Measurements from ENCODE around the gene FBXL7. TPM values are rescaled to one million over a fixed set of nuclear protein-coding genes. Genes with fewer than 3 reads are reported as not detected.

Gene FBXL7
- total and polyA plus RNA-seq, 2 of the 8 experiments (the other 6 are each of a cell fraction or from before 2014, with no cell fraction given): 17.7 to 17.8 TPM

DNA sequence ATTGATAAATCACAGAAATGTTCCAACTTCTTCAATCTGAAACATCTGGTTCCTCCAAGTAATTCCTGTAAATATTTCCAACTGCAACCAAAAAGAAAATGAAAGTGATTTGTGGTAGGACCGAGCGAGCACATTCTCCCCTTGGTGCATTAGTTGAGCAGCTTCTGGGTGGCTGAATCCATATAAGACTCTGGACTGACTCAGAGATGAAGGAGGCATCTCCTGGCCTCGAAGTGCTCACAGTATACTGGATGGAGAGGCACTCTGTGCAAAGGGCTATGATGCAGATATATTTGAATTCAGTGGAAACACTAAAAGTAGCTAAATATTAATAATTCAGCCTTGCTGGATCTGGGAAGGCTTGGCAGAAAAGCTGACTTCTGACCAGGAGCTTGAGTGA lies 414.7 kb downstream of the FBXL7 start:
- WGBS, 2 experiments (ENCODE audit: extremely low coverage in 1 of 2, insufficient coverage in 1 of 2, insufficient read length in 1 of 2, insufficient replicate concordance in 2 of 2, low coverage in 1 of 2, low lambda C conversion rate in 2 of 2, missing lambda C conversion rate in 1 of 2): 93% methylated on average over 3 of the region's 3 CpGs; no CpG with 5 or more reads in 1 of the 2 experiments
- CTCF ChIA-PET (ENCODE audit: partially characterized antibody): no interaction called here

More for the DNA sequence above, 414.7 kb downstream of the FBXL7 start:
- Histone ChIP-seq H3K56ac (replicated peaks; ENCODE audit: insufficient read length, low read depth, low read length) (no peak overlapping the region), H3K4me2 (ENCODE audit: insufficient read depth in 1 of 2, low read depth in 2 of 2, low read length in 2 of 2) (no peak overlapping the region), H2AK5ac (ENCODE audit: low read depth, low read length) (no peak overlapping the region), H3K27ac (ENCODE audit: low read depth, low read length) (no peak overlapping the region), H3K4me3 (ENCODE audit: extremely low read depth in 1 of 4, insufficient read depth in 2 of 4, low read depth in 3 of 4, low read length in 4 of 4) (no peak overlapping the region), H3K27me3 (replicated peaks in 1 of 4; ENCODE audit: control insufficient read depth in 3 of 4, extremely low read depth in 1 of 4, insufficient read depth in 3 of 4, low read length in 3 of 4) (no peaks in the 10 kb centered on the region), H3K23ac (ENCODE audit: insufficient read length) (no peak overlapping the region), H4K8ac (ENCODE audit: extremely low read depth, insufficient read depth, low read length) (no peak overlapping the region), H4K20me1 (replicated peaks in 1 of 2; ENCODE audit: control insufficient read depth in 1 of 2, insufficient read depth in 2 of 2, low read length in 2 of 2) (no peaks in the 10 kb centered on the region), H3K4ac (replicated peaks; ENCODE audit: insufficient read length, low read depth, low read length) (no peak overlapping the region), H2BK20ac (ENCODE audit: low read length) (no peak overlapping the region), H2BK12ac (ENCODE audit: low read depth, low read length) (no peak overlapping the region), H3K9ac (replicated peaks in 1 of 4; ENCODE audit: extremely low read depth in 1 of 4, low read depth in 3 of 4, low read length in 3 of 4) (no peak overlapping the region), H2BK15ac (ENCODE audit: low read length) (no peak overlapping the region), H4K91ac (replicated peaks; ENCODE audit: insufficient read length, low read length) (no peak overlapping the region), H4K5ac (ENCODE audit: insufficient read length, low read depth, low read length) (no peak overlapping the region), H3K9me3 (ENCODE audit: insufficient read depth in 2 of 2, low read depth in 1 of 2, low read length in 1 of 2) (no peaks in the 10 kb centered on the region), H2BK120ac (replicated peaks; ENCODE audit: low read depth, low read length) (no peak overlapping the region), H3K4me1 (replicated peaks in 1 of 4; ENCODE audit: control insufficient read depth in 3 of 4, insufficient read depth in 4 of 4, low read length in 3 of 4) (peaks cover 1 to 9% (median 5%) of the 10 kb centered on the region in 4 experiments; a peak in 4 of 7 replicates), H3K23me2 (ENCODE audit: low read depth, low read length) (no peaks in the 10 kb centered on the region), H3K36me3 (ENCODE audit: control insufficient read depth in 2 of 4, insufficient read depth in 4 of 4, low read length in 3 of 4) (no peaks in the 10 kb centered on the region), H2AFZ (ENCODE audit: low read length) (no peak overlapping the region), H3K79me2 (ENCODE audit: control insufficient read depth in 1 of 2, insufficient read depth in 2 of 2, low read length in 2 of 2) (peaks cover 3 to 11% of the 10 kb centered on the region in 2 experiments; a peak in 2 of 4 replicates), H3K18ac (ENCODE audit: extremely low read depth, low read length) (peak overlapping the region; percentile 24; the same call in 1 of the 2 replicates), H3K79me1 (ENCODE audit: low read depth, low read length) (no peaks in the 10 kb centered on the region), H3K14ac (ENCODE audit: insufficient read length) (no peak overlapping the region), H2BK5ac (ENCODE audit: low read depth, low read length) (no peak overlapping the region)
- FAIRE-seq (no peak), DNase-seq (ENCODE audit: low read depth in 1 of 2, low spot score in 2 of 2) (no peak)
- no peak for TF ChIP-seq RAD21 (IDR thresholded peaks at IDR 0.05 in 1 of 2, conservative IDR thresholded peaks at IDR 0.05 in 1 of 2; ENCODE audit: low read depth in 2 of 2, low read length in 2 of 2)
- no peak for TF ChIP-seq CBX8 (IDR thresholded peaks at IDR 0.05; ENCODE audit: borderline replicate concordance, low read depth, low read length)
- TF ChIP-seq CREB1 (IDR thresholded peaks at IDR 0.05): no peak
- TF ChIP-seq BACH1 (IDR thresholded peaks at IDR 0.05; ENCODE audit: low read length): no peak
- TF ChIP-seq CHD2 (IDR thresholded peaks at IDR 0.05; ENCODE audit: low read length): no peak
- TF ChIP-seq TAF7 (optimal IDR thresholded peaks at IDR 0.05; ENCODE audit: borderline replicate concordance, low read depth, low read length): no peak
- TF ChIP-seq RBBP5 (IDR thresholded peaks at IDR 0.05; ENCODE audit: borderline replicate concordance, low read depth, low read length): no peak
- POLR2A ChIA-PET (ENCODE audit: partially characterized antibody): no interaction called here

All from H1 (cell line).